Heart right ventricle (tissue), 16 donors: ENCODE data around the gene GPR158. TPM values are rescaled to one million over a fixed set of nuclear protein-coding genes. Genes with fewer than 3 reads are reported as not detected.

ENCODE experiments used
- ATAC-seq, 8 donors: fragments of 200-7000 bp; cut with Tn5 transposase; one replicate each; pipeline ENCODE4 v1.9.1; 2020; ENCODE audit warnings: mild to moderate bottlenecking in 8 of 8, moderate library complexity in 8 of 8, moderate number of reproducible peaks in 1 of 8
- DNase-seq, 2 donors: peaks; one replicate each; pipeline ENCODE4 v3.0.0-alpha.2; 2020
- H3K27ac ChIP-seq, 10 donors: fragments of 200-600 bp; sonication (generic) in 2 of 10; one replicate each; pipeline versions ENCODE4 v1.5.0 to v1.8.0; 2020 to 2022; ENCODE audit warnings: mild to moderate bottlenecking in 3 of 10
- H3K27me3 ChIP-seq, 7 donors: fragments of 200-600 bp; one replicate each; pipeline ENCODE4 v1.8.0; 2021 to 2022; ENCODE audit warnings: mild to moderate bottlenecking in 2 of 7
- H3K36me3 ChIP-seq, 9 donors: fragments of 200-600 bp; sonication (generic) in 1 of 9; one replicate each; pipeline versions ENCODE4 v1.5.0 to v1.8.0; 2020 to 2022; ENCODE audit warnings: mild to moderate bottlenecking in 2 of 9
- H3K4me1 ChIP-seq, 9 donors: fragments of 200-600 bp; sonication (generic) in 1 of 9; one replicate each; pipeline versions ENCODE4 v1.5.0 to v1.8.0; 2020 to 2022; ENCODE audit warnings: mild to moderate bottlenecking in 4 of 9
- H3K4me3 ChIP-seq, 10 donors: fragments of 200-600 bp; sonication (generic) in 2 of 10; one replicate each; pipeline versions ENCODE4 v1.5.0 to v1.8.0; 2020 to 2022; ENCODE audit warnings: mild to moderate bottlenecking in 7 of 10, moderate library complexity in 2 of 10
- H3K9me3 ChIP-seq, 11 donors: fragments of 200-600 bp in 10 of 11; sonication (generic) in 2 of 11; one replicate each; pipeline versions ENCODE4 v1.5.0 to v1.8.0; 2013 to 2022; ENCODE audit warnings: mild to moderate bottlenecking in 2 of 11, control low read depth in 1 of 11, moderate library complexity in 1 of 11
- WGBS, 2 donors: extraction: QIAGEN DNeasy Blood & Tissue Kit; methylation state at CpG; one replicate each; pipeline ENCODE4 v1.1.7; 2013; ENCODE audit warnings: inconsistent platforms in 1 of 2; 5-methylcytosine and 5-hydroxymethylcytosine counted together
- intact Hi-C, 10 donors: fragments of 100-400 bp; cut with DNase I; formaldehyde crosslinking; loops; one replicate each; pipeline versions ENCODE4 v1.11.1 to v1.14.2; 2022
- polyA plus RNA-seq, 2 donors: library from polyadenylated mRNA; stranded (reverse); fragments of 200-250 nt; gene quantifications; one replicate each; pipeline ENCODE4 v1.2.3, GENCODE V29; 2013
- total RNA-seq, 10 donors: library from RNA; stranded (reverse); fragmentation: NEBNext Ultra II Directional in 3 of 10; extraction: Animal tissue kit (Norgen Biotek cat#: 25700) in 3 of 10; gene quantifications; one replicate each; pipeline versions ENCODE4 v1.2.1 to v1.2.4, GENCODE V29; 2021 to 2023
- TF ChIP-seq, protein P1 (sequence below), 9 donors: fragments of 200-600 bp; sonication (generic) in 2 of 9; IDR thresholded peaks; one replicate each; pipeline versions ENCODE4 v1.5.0 to v1.8.0; 2021 to 2022; ENCODE audit warnings: antibody characterized with exemption in 9 of 9, mild to moderate bottlenecking in 5 of 9, moderate library complexity in 1 of 9
- donor health status: Arrhythmogenic right ventricular cardiomyopathy.
- donor health status: ischemic (EF 13 %, LVEDD 7.1; RV severe dilation, severe dysfunction).
- donor health status: healthy with polysubstance abuse.
- donor health status: DM: no; HTN: yes; CAD: no.
- donor health status: DM: no; HTN: no; CAD: no.
- donor health status: ischemic (EF 25% LVEDD 6.9; RV normal size, moderate dysfunction).
- donor health status: ischemic (EF 25% LVEDD 5.7; RV mildly dilated, moderate dysfunction).
- donor health status: healthy.
- donor health status: DM: yes; HTN: yes; CAD: no.
- donor health status: Ischemic cardiomyopathy.
- donor health status: ischemic (EF 35%, LVEDD 5.7; RV mildly dilated, moderate dysfunction).
- donor health status: nonischemic (EF 11% LVEDD 7.7; RV severe dilation, severe dysfunction).
- donor health status: DM: yes; HTN: yes; CAD: no.
- donor health status: PGD.
- donor health status: ischemic (EF 29% LVEDD 5.4; RV normal size, mild dysfunction).
- donor health status: nonischemic (EF 23%, LVEDD 6.1; RV moderate dilation, normal function).

The GPR158 gene
- total and polyA plus RNA-seq, 12 donors, result under 0.01 to 0.04 TPM; not detected in 10

DNA sequence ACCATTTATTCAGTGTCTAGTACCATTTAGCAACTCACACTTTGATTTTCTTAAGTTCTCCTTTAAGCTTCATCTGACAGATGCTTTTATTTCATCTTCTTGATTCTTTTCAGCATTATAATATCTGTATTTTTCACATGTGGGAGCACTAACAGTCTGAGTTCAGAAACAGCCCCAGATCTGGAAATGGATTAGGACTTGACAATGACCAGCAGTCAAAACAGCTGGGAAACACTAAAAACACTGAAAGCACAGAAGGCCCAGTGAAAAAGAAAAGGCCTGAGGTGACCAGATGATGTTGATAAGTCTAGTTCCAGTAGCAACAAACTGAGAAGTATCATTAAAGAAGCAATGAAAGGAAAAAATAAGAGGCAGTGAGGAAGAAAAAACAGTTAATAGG, 454.5 kb downstream of the GPR158 start:
- Histone ChIP-seq H3K4me3 (no peak overlapping the region), H3K27ac (no peak overlapping the region), H3K9me3 (peaks cover 0 to 6% (median 0%) of the 10 kb centered on the region in 11 donors), H3K36me3 (no peaks in the 10 kb centered on the region), H3K27me3 (no peaks in the 10 kb centered on the region), H3K4me1 (no peaks in the 10 kb centered on the region)
- ATAC-seq (no peak), DNase-seq (no peak)
- intact Hi-C loops, result no loop called here
- TF ChIP-seq, protein P1, sequence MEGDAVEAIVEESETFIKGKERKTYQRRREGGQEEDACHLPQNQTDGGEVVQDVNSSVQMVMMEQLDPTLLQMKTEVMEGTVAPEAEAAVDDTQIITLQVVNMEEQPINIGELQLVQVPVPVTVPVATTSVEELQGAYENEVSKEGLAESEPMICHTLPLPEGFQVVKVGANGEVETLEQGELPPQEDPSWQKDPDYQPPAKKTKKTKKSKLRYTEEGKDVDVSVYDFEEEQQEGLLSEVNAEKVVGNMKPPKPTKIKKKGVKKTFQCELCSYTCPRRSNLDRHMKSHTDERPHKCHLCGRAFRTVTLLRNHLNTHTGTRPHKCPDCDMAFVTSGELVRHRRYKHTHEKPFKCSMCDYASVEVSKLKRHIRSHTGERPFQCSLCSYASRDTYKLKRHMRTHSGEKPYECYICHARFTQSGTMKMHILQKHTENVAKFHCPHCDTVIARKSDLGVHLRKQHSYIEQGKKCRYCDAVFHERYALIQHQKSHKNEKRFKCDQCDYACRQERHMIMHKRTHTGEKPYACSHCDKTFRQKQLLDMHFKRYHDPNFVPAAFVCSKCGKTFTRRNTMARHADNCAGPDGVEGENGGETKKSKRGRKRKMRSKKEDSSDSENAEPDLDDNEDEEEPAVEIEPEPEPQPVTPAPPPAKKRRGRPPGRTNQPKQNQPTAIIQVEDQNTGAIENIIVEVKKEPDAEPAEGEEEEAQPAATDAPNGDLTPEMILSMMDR (IDR thresholded peaks at IDR 0.05), result no peak

DNA sequence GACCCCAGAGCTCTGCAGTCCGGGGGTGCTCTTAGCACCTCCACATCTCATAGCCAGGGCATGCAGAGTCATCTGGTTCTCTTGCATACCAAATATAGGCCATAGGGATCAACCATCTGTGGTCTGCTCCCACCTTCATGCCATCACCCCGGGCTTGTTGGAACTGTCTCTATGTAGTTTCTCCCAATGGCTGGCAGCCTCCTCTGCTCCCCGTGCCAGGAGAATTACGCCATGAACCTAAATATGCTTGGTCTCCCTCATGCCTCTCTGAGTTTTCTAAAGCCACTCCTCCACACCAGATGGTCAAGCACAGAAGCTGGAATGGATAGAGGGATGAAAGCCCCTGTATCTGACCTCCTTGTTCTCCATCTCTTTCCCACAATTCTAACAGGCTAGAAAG, 456.7 kb downstream of the GPR158 start:
- Histone ChIP-seq H3K27me3 (no peaks in the 10 kb centered on the region), H3K36me3 (no peaks in the 10 kb centered on the region), H3K4me3 (no peak overlapping the region), H3K27ac (no peak overlapping the region), H3K9me3 (no peaks in the 10 kb centered on the region), H3K4me1 (no peaks in the 10 kb centered on the region)
- DNase-seq, result no peak
- TF ChIP-seq, protein P1 (IDR thresholded peaks at IDR 0.05), result no peak
- intact Hi-C loops, result no loop called here
- WGBS, 2 donors, result 88% methylated on average over 4 of the region's 4 CpGs
- ATAC-seq, result peak in 1 of 8 donors; percentile 10

DNA sequence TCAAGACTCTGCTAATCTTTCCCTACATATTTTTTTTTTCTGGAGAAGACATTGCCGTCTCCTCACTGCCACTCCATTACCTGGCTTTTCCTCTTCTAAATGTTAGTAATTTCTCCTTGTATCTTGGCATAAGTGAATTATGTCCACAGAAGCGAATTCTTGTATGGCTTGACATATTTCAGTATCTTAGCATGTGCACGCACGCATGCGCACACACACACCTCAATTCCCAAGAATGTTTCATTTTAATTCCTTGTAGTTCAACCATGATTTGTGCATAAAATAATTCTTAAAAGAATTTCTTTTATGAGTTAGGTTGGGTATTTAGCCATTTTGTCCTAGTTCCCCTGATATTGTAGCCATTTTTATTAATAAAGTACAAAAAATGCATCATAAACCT, 458.0 kb downstream of the GPR158 start:
- TF ChIP-seq, protein P1 (IDR thresholded peaks at IDR 0.05), result no peak
- no peaks in the 10 kb centered on the region for H3K4me1 ChIP-seq
- no peaks in the 10 kb centered on the region for H3K36me3 ChIP-seq
- no peak overlapping the region for H3K27ac ChIP-seq
- no peaks in the 10 kb centered on the region for H3K9me3 ChIP-seq
- no peaks in the 10 kb centered on the region for H3K27me3 ChIP-seq
- ATAC-seq, result no peak
- H3K4me3 ChIP-seq, result no peak overlapping the region
- intact Hi-C loops, result no loop called here
- WGBS, 2 donors, result 85 to 88% methylated on average over 5 of the region's 5 CpGs
- DNase-seq, result no peak

DNA sequence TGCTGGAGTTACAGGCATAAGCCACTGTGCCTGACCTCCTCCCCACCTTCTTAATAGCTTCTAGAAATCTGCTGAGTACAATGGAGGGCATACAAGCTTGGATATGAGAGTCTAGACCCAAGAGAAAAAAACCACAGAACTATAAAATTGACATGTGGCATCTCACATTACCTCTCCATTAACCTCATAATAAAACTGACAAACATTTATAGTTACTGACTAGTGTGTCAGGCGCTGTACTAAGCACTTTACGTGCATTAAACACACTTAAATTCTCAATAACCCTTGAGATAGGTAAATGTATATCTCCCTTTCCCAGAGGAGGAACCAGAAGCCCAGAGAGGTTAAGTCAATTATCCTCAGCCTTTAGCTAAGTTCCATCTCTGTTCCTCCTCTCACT, 458.7 kb downstream of the GPR158 start:
- Histone ChIP-seq H3K36me3 (no peaks in the 10 kb centered on the region), H3K4me1 (no peaks in the 10 kb centered on the region), H3K27ac (no peak overlapping the region), H3K4me3 (no peak overlapping the region), H3K27me3 (no peaks in the 10 kb centered on the region), H3K9me3 (no peaks in the 10 kb centered on the region)
- WGBS, 2 donors, result 85 to 87% methylated on average over 2 of the region's 2 CpGs
- TF ChIP-seq, protein P1 (IDR thresholded peaks at IDR 0.05), result no peak
- no peak for DNase-seq
- no peak for ATAC-seq
- intact Hi-C loops, result no loop called here

DNA sequence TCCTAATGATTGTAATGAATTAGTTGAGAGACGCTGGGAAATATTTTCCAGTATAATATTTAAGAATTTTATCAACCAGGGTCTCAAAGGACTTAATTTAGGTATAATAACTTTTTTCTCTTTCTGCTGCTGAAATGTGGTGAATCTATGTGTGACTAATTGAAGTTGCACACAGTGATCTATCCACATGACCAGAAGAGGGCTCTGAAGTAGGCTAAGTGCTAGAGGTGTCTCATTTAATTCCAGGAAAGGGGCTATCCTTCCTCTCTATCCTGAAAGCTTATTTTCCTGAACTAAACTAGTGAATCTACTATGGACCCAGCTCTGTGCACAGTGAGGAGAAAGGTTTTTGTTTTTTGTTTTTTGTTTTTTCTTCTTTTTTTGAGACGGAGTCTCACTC, 464.8 kb downstream of the GPR158 start:
- no peaks in the 10 kb centered on the region for H3K27me3 ChIP-seq
- H3K36me3 ChIP-seq, result no peaks in the 10 kb centered on the region
- WGBS, 2 donors, result 92 to 99% methylated on average over 2 of the region's 2 CpGs
- H3K9me3 ChIP-seq, result no peaks in the 10 kb centered on the region
- no peak overlapping the region for H3K27ac ChIP-seq
- ATAC-seq (no peak), DNase-seq (no peak)
- no peak overlapping the region for H3K4me3 ChIP-seq
- no peaks in the 10 kb centered on the region for H3K4me1 ChIP-seq
- intact Hi-C loops, result no loop called here
- TF ChIP-seq, protein P1 (IDR thresholded peaks at IDR 0.05), result no peak
